K562 (cell line): ENCODE results near the gene MRPS33. TPM values are rescaled to one million over a fixed set of nuclear protein-coding genes. Genes with fewer than 3 reads are reported as not detected.

Source experiments
- ARHGAP35 ChIP-seq: fragments of 450-650 bp; IDR thresholded peaks from 2 replicates; pipeline ENCODE4 v1.6.1; 2018; ENCODE audit not compliant: partially characterized antibody
- E2F3 ChIP-seq: fragments of 250-450 bp; sonication (Bioruptor Pico); IDR thresholded peaks from 2 replicates; pipeline ENCODE4 v1.4.0; 2020; ENCODE audit warnings: mild to moderate bottlenecking
- ELF4 ChIP-seq: fragments of 450-650 bp; formaldehyde crosslinking; IDR thresholded peaks from 2 replicates; pipeline ENCODE4 v1.4.0; 2022; ENCODE audit warnings: missing genetic modification characterization
- FOXM1 ChIP-seq, 2 experiments: fragments of 450-650 bp in 1 of 2; sonication (generic) in 1 of 2; formaldehyde crosslinking in 1 of 2; IDR thresholded peaks; 2 replicates each; pipeline versions ENCODE4 v1.6.1 to v1.9.0; 2017 to 2022; ENCODE audit warnings: low read depth in 2 of 2, mild to moderate bottlenecking in 2 of 2, missing genetic modification reagents in 1 of 2, moderate library complexity in 1 of 2
- HDGF ChIP-seq: fragments of 450-650 bp; IDR thresholded peaks from 2 replicates; pipeline ENCODE4 v1.6.1; 2016
- RBM15 ChIP-seq: fragments of 200-400 bp; formaldehyde crosslinking; IDR thresholded peaks from 2 replicates; pipeline ENCODE4 v1.6.1; 2018; ENCODE audit warnings: mild to moderate bottlenecking, low read length, moderate library complexity; ENCODE audit not compliant: insufficient read depth
- SAFB2 ChIP-seq: fragments of 200-400 bp; formaldehyde crosslinking; IDR thresholded peaks from 2 replicates; pipeline ENCODE4 v1.6.1; 2018; ENCODE audit warnings: borderline replicate concordance, low read length, low read depth, moderate library complexity; ENCODE audit not compliant: severe bottlenecking
- SOX6 ChIP-seq: fragments of 450-650 bp; IDR thresholded peaks from 2 replicates; pipeline ENCODE4 v1.6.1; 2014; ENCODE audit warnings: mild to moderate bottlenecking
- ZKSCAN3 ChIP-seq: fragments of 250-450 bp; sonication (Bioruptor Pico); IDR thresholded peaks from 2 replicates; pipeline ENCODE4 v1.4.0; 2020
- ZNF143 ChIP-seq: sonication (generic); formaldehyde crosslinking; IDR thresholded peaks from 2 replicates; pipeline ENCODE4 v1.9.0; 2022; ENCODE audit warnings: mild to moderate bottlenecking, missing genetic modification reagents
- ZNF174 ChIP-seq: fragments of 250-450 bp; sonication (Bioruptor Pico); IDR thresholded peaks from 2 replicates; pipeline ENCODE4 v1.4.0; 2020; ENCODE audit warnings: mild to moderate bottlenecking
- ZNF57 ChIP-seq: fragments of 450-650 bp; formaldehyde crosslinking; IDR thresholded peaks from 2 replicates; pipeline ENCODE4 v1.4.0; 2020; ENCODE audit warnings: mild to moderate bottlenecking, moderate library complexity
- polyA plus RNA-seq, 8 experiments: library from polyadenylated mRNA; depleted of rRNA in 4 of 8; stranded (reverse) in 5 of 8; unstranded in 3 of 8; fragments of >200 nt; fragmentation: Nextera tagmentation in 2 of 8; fragmentation: Illumina TruSeq in 1 of 8; extraction: Ambion mirVana in 2 of 8; extraction: Trizol in 1 of 8; gene quantifications; 2 replicates each; pipeline versions ENCODE4 v1.2.1 to v1.2.3, GENCODE V29; 2011 to 2014; ENCODE audit warnings: inconsistent platforms in 1 of 8, missing spikeins in 1 of 8
- total RNA-seq, 7 experiments: library from RNA; depleted of rRNA in 6 of 7; stranded (reverse); fragments of >200 nt in 6 of 7; fragmentation: Illumina TruSeq in 2 of 7; extraction: Trizol in 2 of 7; gene quantifications; 2 replicates each; pipeline versions ENCODE4 v1.2.1 to v1.2.3, GENCODE V29; 2011 to 2021; ENCODE audit warnings: low replicate concordance in 1 of 7
- TF ChIP-seq, protein P1 (sequence below): fragments of 250-450 bp; sonication (Bioruptor Pico); IDR thresholded peaks from 2 replicates; pipeline ENCODE4 v1.5.0; 2021; ENCODE audit warnings: mild to moderate bottlenecking, borderline replicate concordance
- TF ChIP-seq, protein P2 (sequence below): fragments of 250-450 bp; sonication (Bioruptor Pico); IDR thresholded peaks from 2 replicates; pipeline ENCODE4 v1.5.1; 2021; ENCODE audit warnings: mild to moderate bottlenecking
- TF ChIP-seq, protein P3 (sequence below): fragments of 250-450 bp; sonication (Bioruptor Pico); IDR thresholded peaks from 2 replicates; pipeline ENCODE4 v1.8.0; 2021; ENCODE audit warnings: moderate library complexity, mild to moderate bottlenecking, inconsistent platforms
- TF ChIP-seq, protein P4 (sequence below): sonication (generic); formaldehyde crosslinking; IDR thresholded peaks from 2 replicates; pipeline ENCODE4 v1.8.1; 2022; ENCODE audit warnings: missing genetic modification reagents
- TF ChIP-seq, protein P5 (sequence below): sonication (generic); formaldehyde crosslinking; IDR thresholded peaks from 2 replicates; pipeline ENCODE4 v1.8.0; 2022; ENCODE audit warnings: missing genetic modification reagents, mild to moderate bottlenecking, borderline replicate concordance
- TF ChIP-seq, protein P6 (sequence below): fragments of 450-650 bp; IDR thresholded peaks from 2 replicates; pipeline ENCODE4 v1.6.1; 2016; ENCODE audit warnings: antibody characterized with exemption

MRPS33 gene
- total and polyA plus RNA-seq, 9 of the 15 experiments (the other 6 are each of a cell fraction or from before 2014, with no cell fraction given) = 81.1 to 442 (median 149) TPM

DNA sequence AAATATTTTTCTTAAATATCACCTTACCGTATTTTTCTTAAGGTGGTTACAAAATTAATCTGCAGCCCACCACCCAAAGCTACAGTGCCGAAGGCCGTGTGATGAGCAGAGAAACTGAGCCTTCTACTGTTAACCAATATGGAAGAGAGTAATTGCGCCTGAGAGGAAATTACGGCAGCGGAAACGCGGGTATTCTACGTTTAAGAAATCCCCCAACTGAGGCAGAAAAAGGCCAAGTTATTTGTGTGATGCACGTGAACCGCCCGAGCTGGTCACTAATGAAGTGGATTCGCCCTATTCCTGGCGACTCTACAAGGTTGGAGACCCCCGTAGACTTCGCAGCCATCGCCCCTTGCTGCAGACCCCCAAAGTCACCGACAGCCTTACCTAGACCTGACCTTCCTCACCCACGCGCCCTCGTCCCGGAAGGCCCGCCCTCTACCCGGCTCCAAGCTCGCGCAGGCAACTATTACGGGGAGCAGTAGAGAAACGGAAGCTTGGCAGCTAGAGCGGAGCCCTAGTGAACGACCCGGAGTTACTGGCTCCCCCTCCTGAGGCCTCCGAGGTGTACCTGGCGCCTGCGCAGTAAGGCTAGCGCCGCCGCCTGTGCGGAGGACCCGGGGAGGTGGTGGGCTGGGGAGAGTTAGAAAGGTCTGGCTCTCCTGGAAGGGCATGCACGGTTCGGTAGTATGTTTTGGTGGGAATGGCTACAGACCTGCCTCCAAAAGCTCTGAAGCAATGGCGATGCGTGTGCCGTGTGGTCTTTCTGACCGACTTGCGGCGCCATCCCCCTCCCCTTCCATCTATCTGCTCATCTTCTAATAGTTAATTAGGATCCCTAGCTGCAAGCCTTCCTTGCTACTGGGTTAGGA is at the start of gene MRPS33 (continued):
- TF ChIP-seq, protein P1, sequence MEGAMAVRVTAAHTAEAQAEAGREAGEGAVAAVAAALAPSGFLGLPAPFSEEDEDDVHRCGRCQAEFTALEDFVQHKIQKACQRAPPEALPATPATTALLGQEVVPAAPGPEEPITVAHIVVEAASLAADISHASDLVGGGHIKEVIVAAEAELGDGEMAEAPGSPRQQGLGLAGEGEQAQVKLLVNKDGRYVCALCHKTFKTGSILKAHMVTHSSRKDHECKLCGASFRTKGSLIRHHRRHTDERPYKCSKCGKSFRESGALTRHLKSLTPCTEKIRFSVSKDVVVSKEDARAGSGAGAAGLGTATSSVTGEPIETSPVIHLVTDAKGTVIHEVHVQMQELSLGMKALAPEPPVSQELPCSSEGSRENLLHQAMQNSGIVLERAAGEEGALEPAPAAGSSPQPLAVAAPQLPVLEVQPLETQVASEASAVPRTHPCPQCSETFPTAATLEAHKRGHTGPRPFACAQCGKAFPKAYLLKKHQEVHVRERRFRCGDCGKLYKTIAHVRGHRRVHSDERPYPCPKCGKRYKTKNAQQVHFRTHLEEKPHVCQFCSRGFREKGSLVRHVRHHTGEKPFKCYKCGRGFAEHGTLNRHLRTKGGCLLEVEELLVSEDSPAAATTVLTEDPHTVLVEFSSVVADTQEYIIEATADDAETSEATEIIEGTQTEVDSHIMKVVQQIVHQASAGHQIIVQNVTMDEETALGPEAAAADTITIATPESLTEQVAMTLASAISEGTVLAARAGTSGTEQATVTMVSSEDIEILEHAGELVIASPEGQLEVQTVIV (CRISPR knock-in tag) = no peak
- TF ChIP-seq, protein P2, sequence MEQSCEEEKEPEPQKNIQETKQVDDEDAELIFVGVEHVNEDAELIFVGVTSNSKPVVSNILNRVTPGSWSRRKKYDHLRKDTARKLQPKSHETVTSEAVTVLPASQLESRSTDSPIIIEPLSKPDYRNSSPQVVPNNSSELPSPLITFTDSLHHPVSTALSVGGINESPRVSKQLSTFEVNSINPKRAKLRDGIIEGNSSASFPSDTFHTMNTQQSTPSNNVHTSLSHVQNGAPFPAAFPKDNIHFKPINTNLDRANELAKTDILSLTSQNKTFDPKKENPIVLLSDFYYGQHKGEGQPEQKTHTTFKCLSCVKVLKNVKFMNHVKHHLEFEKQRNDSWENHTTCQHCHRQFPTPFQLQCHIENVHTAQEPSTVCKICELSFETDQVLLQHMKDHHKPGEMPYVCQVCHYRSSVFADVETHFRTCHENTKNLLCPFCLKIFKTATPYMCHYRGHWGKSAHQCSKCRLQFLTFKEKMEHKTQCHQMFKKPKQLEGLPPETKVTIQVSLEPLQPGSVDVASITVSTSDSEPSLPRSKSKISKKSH (CRISPR knock-in tag) = no peak
- TF ChIP-seq ZKSCAN3 (no peak), ZNF174 (CRISPR knock-in tag) (no peak), RBM15 (no peak), FOXM1 (IDR thresholded peaks at IDR 0.05; ENCODE audit: low read depth) (peak; percentile 80), FOXM1 (CRISPR knock-in tag; IDR thresholded peaks at IDR 0.05; ENCODE audit: low read depth) (0 out of 2 replicates have a peak, but pooled peaks have one; percentile 72), HDGF (no peak), ELF4 (CRISPR knock-in tag) (peak; percentile 40; the same call in 1 of the 2 replicates), ARHGAP35 (no peak), ZNF57 (CRISPR knock-in tag) (no peak), ZNF143 (no peak), SAFB2 (no peak), E2F3 (CRISPR knock-in tag) (0 out of 2 replicates have a peak, but pooled peaks have one; percentile 18), SOX6 (peak; percentile 80)
- TF ChIP-seq, protein P3, sequence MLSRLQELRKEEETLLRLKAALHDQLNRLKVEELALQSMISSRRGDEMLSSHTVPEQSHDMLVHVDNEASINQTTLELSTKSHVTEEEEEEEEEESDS (CRISPR knock-in tag) = no peak
- TF ChIP-seq, protein P4, sequence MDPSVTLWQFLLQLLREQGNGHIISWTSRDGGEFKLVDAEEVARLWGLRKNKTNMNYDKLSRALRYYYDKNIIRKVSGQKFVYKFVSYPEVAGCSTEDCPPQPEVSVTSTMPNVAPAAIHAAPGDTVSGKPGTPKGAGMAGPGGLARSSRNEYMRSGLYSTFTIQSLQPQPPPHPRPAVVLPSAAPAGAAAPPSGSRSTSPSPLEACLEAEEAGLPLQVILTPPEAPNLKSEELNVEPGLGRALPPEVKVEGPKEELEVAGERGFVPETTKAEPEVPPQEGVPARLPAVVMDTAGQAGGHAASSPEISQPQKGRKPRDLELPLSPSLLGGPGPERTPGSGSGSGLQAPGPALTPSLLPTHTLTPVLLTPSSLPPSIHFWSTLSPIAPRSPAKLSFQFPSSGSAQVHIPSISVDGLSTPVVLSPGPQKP = no peak
- TF ChIP-seq, protein P5, sequence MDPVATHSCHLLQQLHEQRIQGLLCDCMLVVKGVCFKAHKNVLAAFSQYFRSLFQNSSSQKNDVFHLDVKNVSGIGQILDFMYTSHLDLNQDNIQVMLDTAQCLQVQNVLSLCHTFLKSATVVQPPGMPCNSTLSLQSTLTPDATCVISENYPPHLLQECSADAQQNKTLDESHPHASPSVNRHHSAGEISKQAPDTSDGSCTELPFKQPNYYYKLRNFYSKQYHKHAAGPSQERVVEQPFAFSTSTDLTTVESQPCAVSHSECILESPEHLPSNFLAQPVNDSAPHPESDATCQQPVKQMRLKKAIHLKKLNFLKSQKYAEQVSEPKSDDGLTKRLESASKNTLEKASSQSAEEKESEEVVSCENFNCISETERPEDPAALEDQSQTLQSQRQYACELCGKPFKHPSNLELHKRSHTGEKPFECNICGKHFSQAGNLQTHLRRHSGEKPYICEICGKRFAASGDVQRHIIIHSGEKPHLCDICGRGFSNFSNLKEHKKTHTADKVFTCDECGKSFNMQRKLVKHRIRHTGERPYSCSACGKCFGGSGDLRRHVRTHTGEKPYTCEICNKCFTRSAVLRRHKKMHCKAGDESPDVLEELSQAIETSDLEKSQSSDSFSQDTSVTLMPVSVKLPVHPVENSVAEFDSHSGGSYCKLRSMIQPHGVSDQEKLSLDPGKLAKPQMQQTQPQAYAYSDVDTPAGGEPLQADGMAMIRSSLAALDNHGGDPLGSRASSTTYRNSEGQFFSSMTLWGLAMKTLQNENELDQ (CRISPR knock-in tag) = no peak
- TF ChIP-seq, protein P6, sequence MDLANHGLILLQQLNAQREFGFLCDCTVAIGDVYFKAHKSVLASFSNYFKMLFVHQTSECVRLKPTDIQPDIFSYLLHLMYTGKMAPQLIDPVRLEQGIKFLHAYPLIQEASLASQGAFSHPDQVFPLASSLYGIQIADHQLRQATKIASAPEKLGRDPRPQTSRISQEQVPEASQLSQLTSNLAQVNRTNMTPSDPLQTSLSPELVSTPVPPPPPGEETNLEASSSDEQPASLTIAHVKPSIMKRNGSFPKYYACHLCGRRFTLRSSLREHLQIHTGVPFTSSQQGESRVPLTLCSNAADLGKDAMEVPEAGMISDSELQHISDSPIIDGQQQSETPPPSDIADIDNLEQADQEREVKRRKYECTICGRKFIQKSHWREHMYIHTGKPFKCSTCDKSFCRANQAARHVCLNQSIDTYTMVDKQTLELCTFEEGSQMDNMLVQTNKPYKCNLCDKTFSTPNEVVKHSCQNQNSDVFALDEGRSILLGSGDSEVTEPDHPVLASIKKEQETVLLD = peak; percentile 95
